Trophoblast cell (in vitro differentiated cells and primary cell): ENCODE data around the gene CINP.

ENCODE experiments used
- DNase-seq, 2 donors: peaks; one replicate each; pipeline ENCODE4 v3.0.0-alpha.2; 2016
- H2AFZ ChIP-seq: 2 replicates; pipeline ENCODE4 v1.6.1; 2013; ENCODE audit warnings: low read length, moderate library complexity, mild to moderate bottlenecking; ENCODE audit not compliant: insufficient read depth, poor library complexity
- H2AK5ac ChIP-seq: 2 replicates; pipeline ENCODE4 v1.6.1; 2013; ENCODE audit warnings: mild to moderate bottlenecking, low read length
- H2BK120ac ChIP-seq: 2 replicates; pipeline ENCODE4 v1.6.1; 2013; ENCODE audit warnings: low read length, mild to moderate bottlenecking, moderate library complexity; ENCODE audit not compliant: insufficient read depth, poor library complexity
- H2BK12ac ChIP-seq: 2 replicates; pipeline ENCODE4 v1.6.1; 2013; ENCODE audit warnings: mild to moderate bottlenecking, low read length, moderate library complexity
- H2BK5ac ChIP-seq: 2 replicates; pipeline ENCODE4 v1.6.1; 2013; ENCODE audit warnings: low read length, low read depth, moderate library complexity, mild to moderate bottlenecking; ENCODE audit not compliant: poor library complexity
- H3K14ac ChIP-seq: 2 replicates; pipeline ENCODE4 v1.6.1; 2013; ENCODE audit warnings: mild to moderate bottlenecking, low read length
- H3K18ac ChIP-seq: 2 replicates; pipeline ENCODE4 v1.6.1; 2013; ENCODE audit warnings: mild to moderate bottlenecking, low read length
- H3K23ac ChIP-seq: 2 replicates; pipeline ENCODE4 v1.6.1; 2013; ENCODE audit warnings: low read length
- H3K27ac ChIP-seq: 2 replicates; pipeline ENCODE4 v1.5.1; 2013; ENCODE audit warnings: low read depth, mild to moderate bottlenecking, inconsistent platforms, low read length, moderate library complexity
- H3K27me3 ChIP-seq: 2 replicates; pipeline ENCODE4 v1.6.1; 2013; ENCODE audit warnings: inconsistent platforms, mild to moderate bottlenecking, low read length, moderate library complexity; ENCODE audit not compliant: insufficient read depth
- H3K36me3 ChIP-seq, 2 experiments: 1 replicate in 1 of 2; 2 replicates in 1 of 2; pipeline ENCODE4 v1.6.1; 2013; ENCODE audit warnings: low read length in 2 of 2, mild to moderate bottlenecking in 2 of 2, moderate library complexity in 1 of 2; ENCODE audit not compliant: insufficient read depth in 2 of 2, control insufficient read depth in 1 of 2
- H3K4ac ChIP-seq: 2 replicates; pipeline ENCODE4 v1.6.1; 2013; ENCODE audit warnings: low read depth, mild to moderate bottlenecking, low read length, moderate library complexity
- H3K4me1 ChIP-seq, 2 experiments: 1 replicate in 1 of 2; 2 replicates in 1 of 2; pipeline ENCODE4 v1.6.1; 2013; ENCODE audit warnings: low read length in 2 of 2, mild to moderate bottlenecking in 2 of 2, moderate library complexity in 1 of 2; ENCODE audit not compliant: insufficient read depth in 2 of 2, control insufficient read depth in 1 of 2
- H3K4me2 ChIP-seq: 2 replicates; pipeline ENCODE4 v1.6.1; 2013; ENCODE audit warnings: inconsistent platforms, mild to moderate bottlenecking, low read length, moderate library complexity
- H3K4me3 ChIP-seq: 2 replicates; pipeline ENCODE4 v1.5.1; 2013; ENCODE audit warnings: mild to moderate bottlenecking, low read depth, low read length, inconsistent platforms
- H3K79me1 ChIP-seq: one replicate; pipeline ENCODE4 v1.6.1; 2013; ENCODE audit warnings: low read length
- H3K79me2 ChIP-seq: 2 replicates; pipeline ENCODE4 v1.6.1; 2013; ENCODE audit warnings: low read length, mild to moderate bottlenecking; ENCODE audit not compliant: control insufficient read depth, insufficient read depth, poor library complexity
- H3K9ac ChIP-seq: 2 replicates; pipeline ENCODE4 v1.6.1; 2013; ENCODE audit warnings: mild to moderate bottlenecking, low read length
- H3K9me3 ChIP-seq: 2 replicates; pipeline ENCODE4 v1.6.1; 2013; ENCODE audit warnings: low read depth, mild to moderate bottlenecking, control low read depth, inconsistent platforms, low read length; ENCODE audit not compliant: insufficient read depth
- H4K12ac ChIP-seq: 2 replicates; pipeline ENCODE4 v1.6.1; 2013; ENCODE audit warnings: low read depth, mild to moderate bottlenecking, low read length, moderate library complexity
- H4K8ac ChIP-seq: 2 replicates; pipeline ENCODE4 v1.6.1; 2013; ENCODE audit warnings: low read depth, mild to moderate bottlenecking, low read length, moderate library complexity
- H4K91ac ChIP-seq: one replicate; pipeline ENCODE4 v1.6.1; 2013; ENCODE audit warnings: low read depth, mild to moderate bottlenecking, low read length, moderate library complexity
- WGBS: extraction: QIAGEN DNeasy Blood & Tissue Kit; methylation state at CpG from one replicate; pipeline ENCODE4 v1.1.7; 2013; ENCODE audit warnings: missing lambda C conversion rate; ENCODE audit not compliant: insufficient read length, insufficient coverage; ENCODE audit errors: extremely low coverage; 5-methylcytosine and 5-hydroxymethylcytosine counted together

Gene CINP

DNA sequence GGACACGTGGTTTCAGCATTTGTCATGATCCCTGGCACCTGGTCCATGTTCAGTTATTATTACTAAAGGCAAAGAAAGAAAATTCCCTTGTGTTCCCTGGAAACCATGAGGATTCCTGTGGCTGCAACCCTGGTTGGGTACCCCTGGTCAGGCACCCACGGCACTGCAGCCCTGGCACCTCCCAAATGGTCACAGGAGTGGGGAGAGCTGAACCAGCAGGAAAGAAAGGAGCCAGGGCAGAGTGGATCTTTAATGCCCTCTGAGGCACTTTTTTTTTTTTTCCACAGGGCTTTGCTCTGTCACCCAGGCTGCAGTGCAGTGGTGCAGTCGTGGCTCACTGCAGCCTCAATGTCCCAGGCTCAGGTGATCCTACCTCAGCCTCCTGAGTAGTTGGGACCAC is 17.5 kb downstream of the CINP start:
- H4K8ac ChIP-seq: no peak overlapping the region
- no peak overlapping the region for H3K18ac ChIP-seq
- H3K27ac ChIP-seq: no peak overlapping the region
- no peak overlapping the region for H2BK120ac ChIP-seq
- H2BK5ac ChIP-seq: no peak overlapping the region
- H3K14ac ChIP-seq: no peak overlapping the region
- no peaks in the 10 kb centered on the region for H3K9me3 ChIP-seq
- no peak overlapping the region for H3K4me3 ChIP-seq
- no peak overlapping the region for H2AFZ ChIP-seq
- H3K23ac ChIP-seq: no peak overlapping the region
- H3K27me3 ChIP-seq: no peaks in the 10 kb centered on the region
- no peak overlapping the region for H4K12ac ChIP-seq
- no peak overlapping the region for H3K4me2 ChIP-seq
- H4K91ac ChIP-seq: no peak overlapping the region
- no peaks in the 10 kb centered on the region for H3K79me1 ChIP-seq
- peaks cover 36 to 43% of the 10 kb centered on the region in 2 experiments for H3K36me3 ChIP-seq
- H2BK12ac ChIP-seq: no peak overlapping the region
- no peaks in the 10 kb centered on the region for H3K79me2 ChIP-seq
- no peak overlapping the region for H3K4ac ChIP-seq
- no peak for DNase-seq
- H3K9ac ChIP-seq: no peak overlapping the region
- no peaks in the 10 kb centered on the region for H3K4me1 ChIP-seq
- WGBS: no CpG with 5 or more reads among the region's 3 CpGs
- no peak overlapping the region for H2AK5ac ChIP-seq

DNA sequence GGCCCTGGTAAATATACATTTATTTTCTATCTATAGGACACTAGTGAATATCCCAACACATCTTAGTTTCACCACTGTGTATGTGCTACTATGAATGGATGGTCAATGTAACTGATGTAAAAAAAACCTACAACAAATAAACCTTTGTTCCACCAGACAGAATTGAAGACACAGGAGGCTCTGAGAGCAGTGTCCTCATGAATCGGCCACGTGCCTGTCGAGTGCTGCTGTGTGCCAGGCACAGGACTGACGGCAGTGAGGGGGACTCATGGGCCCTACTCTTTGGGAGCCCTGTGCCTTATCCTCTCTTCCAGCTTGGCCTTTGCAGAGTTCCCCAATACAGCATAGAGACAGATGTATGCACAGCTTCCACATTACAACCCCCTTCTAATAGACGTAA is 18.2 kb downstream of the CINP start:
- no peaks in the 10 kb centered on the region for H3K9me3 ChIP-seq
- WGBS: no CpG with 5 or more reads among the region's 5 CpGs
- H3K23ac ChIP-seq: no peak overlapping the region

DNA sequence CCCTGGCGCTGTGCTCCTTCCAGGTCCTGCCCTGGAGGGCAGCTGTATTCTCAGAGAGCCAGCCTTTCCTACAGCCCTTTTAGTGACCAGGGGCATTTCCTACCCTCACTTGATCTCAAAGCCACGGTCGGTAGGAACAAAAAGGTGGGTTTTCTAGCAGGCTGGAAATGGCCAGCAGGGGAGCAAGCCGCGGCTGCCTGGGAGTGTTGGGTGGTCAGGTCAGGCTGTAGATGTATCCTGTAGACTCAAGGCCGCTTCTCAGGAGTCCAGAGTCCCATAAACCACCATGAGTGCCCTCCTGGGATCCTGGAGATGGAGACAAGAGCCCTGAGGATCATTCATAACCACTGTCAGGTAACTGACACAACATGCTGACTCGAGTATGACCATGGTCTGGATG is 18.6 kb downstream of the CINP start:
- Histone ChIP-seq H2AFZ (no peak overlapping the region), H3K79me2 (no peaks in the 10 kb centered on the region), H2BK5ac (no peak overlapping the region), H3K79me1 (no peaks in the 10 kb centered on the region), H3K36me3 (peaks cover 37 to 44% of the 10 kb centered on the region in 2 experiments), H3K9ac (no peak overlapping the region), H4K12ac (no peak overlapping the region), H3K4me3 (no peak overlapping the region), H3K4me1 (no peaks in the 10 kb centered on the region), H3K27ac (no peak overlapping the region), H3K4ac (no peak overlapping the region), H3K14ac (no peak overlapping the region), H4K91ac (no peak overlapping the region), H3K18ac (no peak overlapping the region), H3K4me2 (no peak overlapping the region), H2AK5ac (no peak overlapping the region), H2BK12ac (no peak overlapping the region), H3K9me3 (no peaks in the 10 kb centered on the region), H3K23ac (no peak overlapping the region), H3K27me3 (no peaks in the 10 kb centered on the region), H2BK120ac (no peak overlapping the region), H4K8ac (no peak overlapping the region)
- no peak for DNase-seq
- whole genome bisulfite sequencing: no CpG with 5 or more reads among the region's 7 CpGs

More for the DNA sequence above, 18.2 kb downstream of the CINP start:
- Histone ChIP-seq H3K36me3 (peaks cover 36 to 43% of the 10 kb centered on the region in 2 experiments), H3K27ac (no peak overlapping the region), H3K79me1 (no peaks in the 10 kb centered on the region), H3K4ac (no peak overlapping the region), H2BK5ac (no peak overlapping the region), H3K9ac (no peak overlapping the region), H2BK12ac (no peak overlapping the region), H3K14ac (no peak overlapping the region), H2BK120ac (no peak overlapping the region), H3K4me2 (no peak overlapping the region), H4K91ac (no peak overlapping the region), H3K4me3 (no peak overlapping the region), H3K79me2 (no peaks in the 10 kb centered on the region), H3K27me3 (no peaks in the 10 kb centered on the region), H3K4me1 (no peaks in the 10 kb centered on the region), H4K8ac (no peak overlapping the region), H2AK5ac (no peak overlapping the region), H4K12ac (no peak overlapping the region), H2AFZ (no peak overlapping the region), H3K18ac (no peak overlapping the region)
- DNase-seq: no peak

DNA sequence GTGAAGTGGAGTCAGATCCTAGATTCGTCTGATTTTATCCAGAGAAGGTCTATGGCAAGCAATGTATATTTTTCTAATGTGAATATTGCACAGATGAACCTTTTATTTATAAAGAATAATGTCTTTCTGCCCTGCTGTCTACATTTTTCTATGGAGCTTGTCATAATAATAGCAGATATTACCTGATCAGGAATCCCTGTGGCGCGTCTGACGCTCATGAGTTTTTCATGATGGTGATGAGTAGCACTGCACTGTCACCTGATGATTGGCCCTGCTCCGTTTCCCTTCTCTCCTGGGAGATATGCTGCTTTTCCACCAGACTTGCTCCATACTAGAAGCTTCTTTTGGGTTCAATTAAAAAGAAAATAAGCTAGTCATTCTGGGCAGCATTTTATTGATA is 20.5 kb downstream of the CINP start:
- no peak overlapping the region for H2BK120ac ChIP-seq
- H3K4me2 ChIP-seq: no peak overlapping the region
- no peak overlapping the region for H4K91ac ChIP-seq
- no peak overlapping the region for H2AK5ac ChIP-seq
- H3K14ac ChIP-seq: no peak overlapping the region
- no peak overlapping the region for H2BK12ac ChIP-seq
- no peaks in the 10 kb centered on the region for H3K79me2 ChIP-seq
- H2BK5ac ChIP-seq: no peak overlapping the region
- WGBS: no CpG with 5 or more reads among the region's 5 CpGs
- no peaks in the 10 kb centered on the region for H3K4me1 ChIP-seq
- no peak overlapping the region for H3K23ac ChIP-seq
- H3K9me3 ChIP-seq: no peaks in the 10 kb centered on the region
- H3K27me3 ChIP-seq: no peaks in the 10 kb centered on the region
- no peak overlapping the region for H2AFZ ChIP-seq
- no peak overlapping the region for H4K8ac ChIP-seq
- H3K18ac ChIP-seq: no peak overlapping the region
- no peaks in the 10 kb centered on the region for H3K79me1 ChIP-seq
- peaks cover 41 to 46% of the 10 kb centered on the region in 2 experiments for H3K36me3 ChIP-seq
- no peak overlapping the region for H4K12ac ChIP-seq
- no peak overlapping the region for H3K27ac ChIP-seq
- H3K4me3 ChIP-seq: no peak overlapping the region
- no peak overlapping the region for H3K4ac ChIP-seq
- H3K9ac ChIP-seq: no peak overlapping the region
- DNase-seq: no peak
